Mesodermal cell (in vitro differentiated cells): Measurements from ENCODE around the gene RYR2.

Source experiments
- H3K27ac ChIP-seq: 2 replicates; pipeline ENCODE4 v1.7.0; 2013; ENCODE audit warnings: mild to moderate bottlenecking, low read depth, low read length, moderate library complexity; ENCODE audit not compliant: severe bottlenecking
- H3K36me3 ChIP-seq: 2 replicates; pipeline ENCODE4 v1.7.1; 2013; ENCODE audit warnings: mild to moderate bottlenecking, low read length, moderate library complexity; ENCODE audit not compliant: control insufficient read depth, insufficient read depth
- H3K4me1 ChIP-seq: one replicate; pipeline ENCODE4 v1.7.1; 2013; ENCODE audit warnings: mild to moderate bottlenecking, low read length; ENCODE audit not compliant: insufficient read depth, control insufficient read depth, poor library complexity, severe bottlenecking
- H3K4me3 ChIP-seq: 2 replicates; pipeline ENCODE4 v1.7.0; 2013; ENCODE audit warnings: low read length, control low read depth, mild to moderate bottlenecking; ENCODE audit not compliant: insufficient read depth, poor library complexity, severe bottlenecking; ENCODE audit errors: extremely low read depth
- H3K9me3 ChIP-seq: 2 replicates; pipeline ENCODE4 v1.7.1; 2013; ENCODE audit warnings: mild to moderate bottlenecking, low read length, moderate library complexity; ENCODE audit not compliant: control insufficient read depth
- WGBS, 2 experiments: methylation state at CpG; one replicate each; pipeline ENCODE4 v1.1.5; 2013; ENCODE audit warnings: missing lambda C conversion rate in 2 of 2; ENCODE audit not compliant: insufficient coverage in 2 of 2; 5-methylcytosine and 5-hydroxymethylcytosine counted together

RYR2 gene

DNA sequence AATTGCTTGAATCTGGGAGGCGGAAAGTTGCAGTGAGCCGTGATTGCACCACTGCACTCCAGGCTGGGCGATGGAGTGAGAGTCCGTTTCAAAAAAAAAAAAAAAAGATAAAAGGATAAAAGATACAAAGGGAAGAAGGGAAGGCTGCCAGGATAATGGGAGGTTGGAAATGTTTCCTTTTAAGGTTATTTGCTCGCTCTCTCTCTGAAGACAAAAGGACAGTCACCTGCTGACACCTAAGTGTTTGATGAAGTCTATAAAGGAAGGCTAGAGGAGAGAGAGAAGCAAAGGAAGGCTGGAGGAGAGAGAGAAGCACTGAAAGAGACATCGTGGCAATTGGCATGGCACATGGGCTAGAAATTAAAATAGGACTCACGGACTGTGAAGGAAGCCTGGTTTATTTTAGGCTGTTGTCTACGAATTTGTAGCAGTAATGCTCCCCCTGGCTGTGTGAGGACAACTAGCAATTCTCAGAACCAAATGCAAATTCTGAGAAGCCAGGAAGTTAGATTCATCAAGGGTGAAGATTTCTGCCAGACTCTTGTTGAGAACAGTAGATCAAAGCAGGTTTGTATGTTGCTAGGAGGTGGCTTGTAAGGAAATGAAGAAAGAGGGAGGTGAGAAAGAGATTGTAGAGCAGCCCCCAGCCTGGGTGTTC, 694.5 kb downstream of the RYR2 start:
- Histone ChIP-seq H3K4me1 (no peaks in the 10 kb centered on the region), H3K36me3 (no peaks in the 10 kb centered on the region), H3K27ac (no peak overlapping the region), H3K9me3 (no peaks in the 10 kb centered on the region), H3K4me3 (no peak overlapping the region)
- 64 to 72% methylated on average over 8 of the region's 8 CpGs for WGBS, 2 experiments

DNA sequence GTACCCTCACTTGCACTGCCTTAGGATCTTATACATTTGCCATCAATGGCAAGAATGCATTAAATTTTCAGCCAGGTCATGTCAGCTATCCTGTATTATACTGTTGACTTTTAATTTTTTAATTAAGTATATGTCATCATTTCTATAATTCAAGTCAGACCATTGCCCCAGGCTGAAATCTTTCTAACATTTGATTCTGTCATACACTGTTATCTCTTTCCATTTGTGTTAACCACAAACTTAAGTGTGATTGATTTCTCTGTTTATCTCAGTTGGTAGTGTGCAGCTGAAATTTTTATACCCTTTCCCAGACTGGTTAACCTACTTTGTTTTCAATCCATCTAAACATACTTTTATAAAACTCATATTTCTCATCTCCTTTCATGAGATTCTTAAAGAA, 695.5 kb downstream of the RYR2 start:
- Histone ChIP-seq H3K27ac (no peak overlapping the region), H3K36me3 (no peaks in the 10 kb centered on the region), H3K4me3 (no peak overlapping the region), H3K9me3 (no peaks in the 10 kb centered on the region), H3K4me1 (no peaks in the 10 kb centered on the region)

DNA sequence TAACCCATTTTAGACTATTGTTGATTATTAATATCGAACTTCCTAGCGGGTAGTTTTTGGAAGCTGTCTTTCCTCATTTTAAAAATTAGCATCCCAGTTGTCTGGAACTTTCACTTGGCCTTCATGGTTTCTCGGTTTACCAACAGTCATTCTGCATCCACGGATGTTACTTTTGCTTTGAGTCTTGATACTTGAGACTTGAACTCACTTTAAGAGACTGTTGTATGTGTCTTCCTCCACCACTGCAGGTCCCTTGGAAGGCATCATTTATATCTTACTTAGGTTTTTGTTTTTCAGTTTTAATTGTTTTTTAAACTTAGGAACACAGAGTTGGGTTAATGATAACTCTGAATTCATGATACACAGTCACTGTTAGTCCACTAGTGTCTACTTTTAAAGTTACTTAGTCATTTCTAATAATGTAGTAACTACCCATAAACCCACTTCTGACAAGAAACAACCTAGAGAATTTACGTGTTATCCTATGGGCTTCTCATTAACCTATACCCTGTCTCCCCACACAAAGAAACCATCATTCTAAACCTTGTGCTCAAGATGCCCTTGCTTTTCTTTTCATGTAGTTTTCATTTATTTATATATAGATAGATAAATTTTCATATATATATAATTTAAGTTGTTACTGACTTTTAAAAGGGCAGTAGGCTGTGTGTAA, 696.1 kb downstream of the RYR2 start:
- H3K27ac ChIP-seq: no peak overlapping the region
- no peaks in the 10 kb centered on the region for H3K9me3 ChIP-seq
- no peaks in the 10 kb centered on the region for H3K36me3 ChIP-seq
- H3K4me3 ChIP-seq: no peak overlapping the region
- WGBS, 2 experiments: 94 to 96% methylated on average over 2 to 4 of the region's 5 CpGs
- H3K4me1 ChIP-seq: no peaks in the 10 kb centered on the region

DNA sequence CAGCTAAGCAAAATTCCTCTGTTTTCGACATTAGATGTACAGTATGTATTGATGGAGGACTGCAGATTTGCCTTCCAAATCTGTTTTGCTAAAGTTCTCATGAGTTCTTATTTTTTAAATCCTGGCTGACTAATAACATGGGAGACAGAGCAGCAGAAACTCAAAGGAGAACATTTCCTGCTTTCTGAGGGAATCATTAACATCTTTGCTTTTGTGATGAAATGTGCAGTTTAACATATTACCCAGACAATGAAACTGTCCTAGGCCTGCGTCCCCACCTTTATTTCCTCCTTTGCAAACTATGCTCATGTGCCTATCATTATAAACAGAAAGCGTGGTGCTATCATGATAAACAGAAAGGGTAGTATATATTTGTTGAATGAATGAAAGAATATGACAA, 698.9 kb downstream of the RYR2 start:
- Histone ChIP-seq H3K4me3 (no peak overlapping the region), H3K27ac (no peak overlapping the region), H3K9me3 (no peaks in the 10 kb centered on the region), H3K36me3 (no peaks in the 10 kb centered on the region), H3K4me1 (no peaks in the 10 kb centered on the region)
- 100% methylated on average over 1 of the region's 3 CpGs; no CpG with 5 or more reads in 1 of the 2 experiments for WGBS, 2 experiments

DNA sequence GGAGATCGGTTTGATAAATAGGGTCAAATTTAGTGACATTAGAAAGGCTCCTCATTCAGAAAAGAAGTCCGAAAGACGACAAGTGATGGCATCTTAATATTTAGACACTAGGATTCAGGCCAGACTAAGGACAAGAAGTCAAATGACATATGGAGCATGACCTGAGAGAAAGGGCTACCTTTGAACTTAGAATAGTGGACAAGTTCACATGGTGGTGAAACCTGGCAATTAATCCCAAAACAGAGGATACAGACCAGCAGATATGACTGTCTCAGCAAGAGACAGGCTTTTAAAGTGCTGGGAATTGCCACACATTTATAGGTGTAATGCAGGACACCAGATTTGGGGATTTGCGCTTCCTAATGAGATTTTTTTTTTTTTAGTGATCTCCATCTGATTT, 703.6 kb downstream of the RYR2 start:
- no peak overlapping the region for H3K4me3 ChIP-seq
- 92 to 100% methylated on average over 3 of the region's 4 CpGs for WGBS, 2 experiments
- H3K27ac ChIP-seq: no peak overlapping the region
- no peaks in the 10 kb centered on the region for H3K36me3 ChIP-seq
- no peaks in the 10 kb centered on the region for H3K4me1 ChIP-seq
- H3K9me3 ChIP-seq: no peaks in the 10 kb centered on the region

DNA sequence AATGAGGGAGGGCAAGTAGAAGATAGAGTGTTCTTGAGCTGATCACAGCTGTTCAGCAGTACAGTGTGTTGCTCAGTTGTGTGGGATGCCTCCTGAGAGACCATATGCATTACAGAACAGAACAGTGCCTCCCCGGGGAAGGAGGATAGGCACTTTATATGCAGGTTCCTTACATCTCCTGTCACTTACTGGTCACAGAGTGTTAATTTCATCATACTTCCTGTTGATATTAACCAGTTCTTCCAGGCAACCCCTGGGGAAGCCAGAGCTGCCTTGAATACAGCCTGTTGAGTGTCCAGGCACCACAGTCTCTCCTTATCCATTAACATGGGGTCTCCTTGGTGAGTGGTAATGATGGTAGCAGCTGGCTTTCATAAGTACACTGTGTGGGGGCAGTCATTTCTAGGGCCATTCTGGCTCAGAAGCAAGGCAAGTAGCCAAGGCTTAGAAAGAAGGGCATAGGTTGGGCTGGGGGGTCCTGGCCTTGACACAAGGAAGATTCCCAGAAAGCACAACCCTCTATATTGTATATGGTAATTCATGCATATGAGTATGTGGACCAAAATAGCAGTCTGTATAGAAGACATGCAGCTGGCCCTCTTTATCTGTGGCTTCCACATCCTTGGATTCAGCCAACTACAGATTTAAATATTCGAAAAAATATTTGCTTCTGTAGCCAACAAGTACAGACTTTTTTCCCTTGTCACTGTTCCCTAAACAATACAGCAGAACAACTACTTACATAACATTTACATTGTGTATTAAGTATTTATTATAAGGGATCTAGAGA, 706.4 kb downstream of the RYR2 start:
- no peaks in the 10 kb centered on the region for H3K36me3 ChIP-seq
- no peak overlapping the region for H3K27ac ChIP-seq
- no peaks in the 10 kb centered on the region for H3K4me1 ChIP-seq
- H3K9me3 ChIP-seq: no peaks in the 10 kb centered on the region
- 100% methylated on average over 1 of the region's 2 CpGs; no CpG with 5 or more reads in 1 of the 2 experiments for WGBS, 2 experiments
- H3K4me3 ChIP-seq: no peak overlapping the region

DNA sequence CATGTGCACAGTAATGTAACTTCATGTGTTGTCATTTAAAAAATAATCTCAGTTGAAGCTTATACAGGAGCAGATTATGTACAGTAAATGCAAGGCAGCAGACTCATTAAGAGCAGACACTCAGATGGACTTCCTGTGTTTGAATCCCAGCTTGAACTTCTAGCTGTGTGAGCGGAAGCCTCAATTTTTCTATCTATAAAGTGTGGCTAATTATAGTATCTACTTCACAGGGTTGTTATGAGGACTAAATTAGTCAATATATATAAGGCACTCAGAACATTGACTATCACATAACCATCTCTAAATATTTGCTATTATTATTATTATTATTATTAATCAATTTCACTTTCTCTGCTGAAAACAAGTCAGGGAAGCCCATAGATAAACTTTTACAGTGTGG, 707.1 kb downstream of the RYR2 start:
- Histone ChIP-seq H3K9me3 (no peaks in the 10 kb centered on the region), H3K27ac (no peak overlapping the region), H3K4me3 (no peak overlapping the region), H3K4me1 (no peaks in the 10 kb centered on the region), H3K36me3 (no peaks in the 10 kb centered on the region)
- WGBS, 2 experiments: no CpG with 5 or more reads among the region's 1 CpG

DNA sequence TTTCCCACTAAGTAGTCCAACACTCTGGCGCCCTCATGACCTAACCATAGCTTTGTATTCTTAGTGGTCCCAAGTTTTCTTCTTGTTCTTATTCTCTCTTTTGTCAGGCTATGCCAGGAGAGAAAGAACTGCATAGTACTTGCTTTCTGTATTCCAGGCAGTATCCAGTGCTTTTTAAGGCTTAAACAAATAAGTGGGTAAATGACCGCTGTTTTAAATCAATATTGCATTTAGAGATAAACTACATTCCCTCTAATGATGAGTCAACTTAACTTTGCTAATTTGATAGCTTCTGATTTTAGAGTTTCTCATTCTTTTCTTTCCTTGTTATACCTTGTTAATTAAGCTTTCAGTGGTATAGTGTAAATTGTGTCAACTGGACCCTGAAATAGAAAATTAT, 709.1 kb downstream of the RYR2 start:
- no peaks in the 10 kb centered on the region for H3K4me1 ChIP-seq
- H3K27ac ChIP-seq: no peak overlapping the region
- no peak overlapping the region for H3K4me3 ChIP-seq
- H3K9me3 ChIP-seq: no peaks in the 10 kb centered on the region
- 100% methylated on average over 1 of the region's 2 CpGs for WGBS, 2 experiments
- no peaks in the 10 kb centered on the region for H3K36me3 ChIP-seq

DNA sequence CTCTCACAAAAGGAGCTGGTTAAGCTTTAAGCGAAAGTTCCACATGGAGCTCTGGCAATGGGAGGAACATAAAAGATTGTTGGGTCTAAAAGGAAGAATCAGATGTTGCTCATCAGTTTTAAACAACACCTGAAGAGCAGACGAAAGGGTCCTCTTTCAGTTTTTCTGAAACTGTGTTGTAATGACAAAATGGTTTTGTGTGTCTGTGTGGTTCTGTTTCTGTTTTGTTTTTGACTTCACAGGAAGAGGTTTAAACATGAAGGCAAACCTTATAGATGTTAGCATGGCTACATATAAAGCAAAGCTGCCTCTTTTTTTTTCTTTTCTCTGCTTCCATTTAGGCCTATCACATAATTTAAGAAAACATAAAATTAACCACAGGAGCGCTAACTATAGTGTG, 712.6 kb downstream of the RYR2 start:
- H3K4me1 ChIP-seq: no peaks in the 10 kb centered on the region
- no peaks in the 10 kb centered on the region for H3K36me3 ChIP-seq
- H3K27ac ChIP-seq: no peak overlapping the region
- 90 to 100% methylated on average over 1 to 3 of the region's 3 CpGs for WGBS, 2 experiments
- no peaks in the 10 kb centered on the region for H3K9me3 ChIP-seq
- H3K4me3 ChIP-seq: no peak overlapping the region

DNA sequence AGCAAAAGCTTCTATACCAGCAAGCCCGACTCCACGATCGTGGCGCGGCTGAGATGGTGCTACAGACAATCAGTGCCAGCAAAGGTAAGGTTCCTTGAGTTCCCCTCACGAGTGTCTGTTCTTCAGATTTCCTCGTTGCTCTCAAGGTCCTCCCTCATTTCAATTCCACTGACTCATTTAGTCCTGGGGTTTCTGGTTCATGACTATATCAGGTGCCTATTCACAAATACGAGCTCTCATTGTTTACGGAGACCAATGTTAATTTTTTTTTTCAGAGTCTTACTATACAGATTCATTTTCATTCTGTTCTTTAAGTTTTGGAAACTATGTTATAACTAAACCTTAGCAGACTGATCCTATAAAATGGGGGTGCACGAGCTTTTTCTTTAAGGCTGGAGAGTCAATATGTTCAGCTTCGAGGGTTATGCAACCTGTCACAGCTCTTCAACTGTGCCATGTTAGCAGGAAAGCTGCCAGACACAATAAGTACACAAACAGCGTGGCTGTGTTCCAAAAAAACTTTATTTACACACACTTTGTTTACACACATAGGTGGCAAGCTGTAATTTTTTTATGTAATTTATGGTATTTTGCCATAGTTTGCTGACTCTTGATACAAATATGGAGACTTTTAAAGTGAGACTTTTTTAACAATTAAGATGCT, 714.5 kb downstream of the RYR2 start:
- 91 to 92% methylated on average over 8 to 9 of the region's 12 CpGs for WGBS, 2 experiments
- H3K4me1 ChIP-seq: no peaks in the 10 kb centered on the region
- no peaks in the 10 kb centered on the region for H3K36me3 ChIP-seq
- no peak overlapping the region for H3K4me3 ChIP-seq
- no peak overlapping the region for H3K27ac ChIP-seq
- H3K9me3 ChIP-seq: no peaks in the 10 kb centered on the region
